DND-41 (cell line): ENCODE measurements around the gene GSTA4.

ENCODE experiments used
- CTCF ChIP-seq: IDR thresholded peaks from 2 replicates; pipeline ENCODE4 v1.5.1; 2012; ENCODE audit warnings: borderline replicate concordance, low read length, moderate library complexity, mild to moderate bottlenecking; ENCODE audit not compliant: poor library complexity, severe bottlenecking; ENCODE audit errors: extremely low read depth
- EZH2 ChIP-seq: IDR thresholded peaks from 3 replicates; pipeline ENCODE4 v1.6.1; 2012; ENCODE audit warnings: borderline replicate concordance, low read depth, mild to moderate bottlenecking, moderate library complexity, low read length, inconsistent platforms; ENCODE audit not compliant: severe bottlenecking

GRCh38 chr6:52976591-52977035, 18.5 kb downstream of the GSTA4 start:
- no peak for TF ChIP-seq EZH2
- no peak for TF ChIP-seq CTCF
